Tracheal epithelial cell (primary cell): ENCODE measurements around the gene GCH1. TPM values are rescaled to one million over a fixed set of nuclear protein-coding genes. Genes with fewer than 3 reads are reported as not detected.

Source experiments
- total RNA-seq: library from RNA; depleted of rRNA; stranded (reverse); fragments of >200 nt; gene quantifications from 2 replicates; pipeline ENCODE4 v1.2.1, GENCODE V29; 2014

GCH1 gene, protein sequence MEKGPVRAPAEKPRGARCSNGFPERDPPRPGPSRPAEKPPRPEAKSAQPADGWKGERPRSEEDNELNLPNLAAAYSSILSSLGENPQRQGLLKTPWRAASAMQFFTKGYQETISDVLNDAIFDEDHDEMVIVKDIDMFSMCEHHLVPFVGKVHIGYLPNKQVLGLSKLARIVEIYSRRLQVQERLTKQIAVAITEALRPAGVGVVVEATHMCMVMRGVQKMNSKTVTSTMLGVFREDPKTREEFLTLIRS
- 7.5 and 12.5 TPM in 2 replicates for total RNA-seq

DNA sequence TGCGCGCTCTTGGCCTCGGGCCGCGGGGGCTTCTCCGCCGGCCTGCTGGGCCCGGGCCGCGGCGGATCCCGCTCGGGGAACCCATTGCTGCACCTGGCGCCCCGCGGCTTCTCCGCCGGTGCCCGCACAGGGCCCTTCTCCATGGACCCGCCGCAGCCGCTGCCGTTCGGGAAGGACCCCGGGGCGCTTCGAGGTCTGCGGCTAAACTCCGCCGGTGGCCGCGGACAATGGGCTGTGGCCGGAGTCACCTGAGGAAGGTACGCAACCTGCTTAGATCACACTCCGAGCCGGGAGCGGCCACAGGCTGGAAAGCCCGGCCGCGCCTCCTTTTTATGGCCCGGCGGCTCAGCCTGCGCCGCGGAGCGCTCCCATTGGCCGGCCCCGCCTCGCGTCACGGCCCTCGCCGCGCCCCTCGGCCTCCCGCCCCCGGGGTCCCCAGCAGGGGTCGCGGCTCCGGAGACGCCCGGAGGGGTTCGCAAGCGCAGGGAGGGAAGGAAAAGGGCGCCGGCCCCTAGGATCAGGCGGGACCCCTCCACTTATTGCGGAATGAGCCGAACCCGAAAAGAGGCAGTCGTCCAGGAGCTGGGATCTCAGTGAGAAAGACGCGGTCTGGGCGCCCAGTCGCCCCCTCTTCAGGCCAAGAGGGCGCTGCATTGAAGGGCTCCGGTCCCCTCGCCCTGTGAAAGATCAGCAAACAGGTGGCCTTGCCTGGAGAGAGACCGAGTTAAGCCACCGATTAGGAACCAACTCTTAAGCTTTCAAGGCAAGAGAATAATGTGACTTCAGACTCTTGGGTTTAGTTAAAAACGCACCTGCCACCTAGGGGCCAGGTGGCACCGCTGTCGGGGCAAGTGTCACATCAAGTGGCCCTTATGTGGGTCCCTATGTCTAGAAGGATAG lies at the start of gene GCH1:
TSS of gene GCH1 (minus strand) at position 306 of the 900 bp plus-strand sequence. CDS start at position 143, 163 bp downstream.

Other genes with a start within 250 kb of the GCH1 start
- 7.7 and 10.4 TPM in 2 replicates for gene WDHD1, start 124.3 kb upstream of the GCH1 start, total RNA-seq
- gene SOCS4, start 124.4 kb upstream of the GCH1 start, total RNA-seq: 10.1 and 10.9 TPM in 2 replicates
- 13.7 and 15.6 TPM in 2 replicates for gene MAPK1IP1L, start 148.8 kb upstream of the GCH1 start, total RNA-seq
- 177 and 214 TPM in 2 replicates for gene LGALS3, start 226.4 kb upstream of the GCH1 start, total RNA-seq